Activated CD4-positive, alpha-beta T cell treated with anti-CD3 and anti-CD28 coated beads for 4 hours (primary cell): Measurements from ENCODE around the gene PSEN1.

Source experiments
- DNase-seq, 2 donors: peaks; one replicate each; pipeline ENCODE4 v3.0.0-alpha.2; 2020

The PSEN1 gene

GRCh38 chr14:73223049-73223448, 86.7 kb downstream of the PSEN1 start:
- no peak for DNase-seq

- no peak for DNase-seq
These were observed 89.2 kb downstream of the PSEN1 start for GRCh38 chr14:73225496-73225895.

- no peak for DNase-seq
These were observed 91.8 kb downstream of the PSEN1 start for GRCh38 chr14:73227812-73228781.

GRCh38 chr14:73230051-73230450, 93.7 kb downstream of the PSEN1 start:
- DNase-seq, result no peak

GRCh38 chr14:73231981-73232851, 95.9 kb downstream of the PSEN1 start:
- DNase-seq, result no peak

GRCh38 chr14:73232984-73233383, 96.7 kb downstream of the PSEN1 start:
- DNase-seq, result no peak

- DNase-seq, result no peak
These were observed 97.3 kb downstream of the PSEN1 start for GRCh38 chr14:73233564-73233963.

GRCh38 chr14:73234029-73234428, 97.7 kb downstream of the PSEN1 start:
- DNase-seq, result no peak

- no peak for DNase-seq
These were observed 98.5 kb downstream of the PSEN1 start for GRCh38 chr14:73234586-73235394.

- DNase-seq, result no peak
These were observed 99.3 kb downstream of the PSEN1 start for GRCh38 chr14:73235531-73236155.

- no peak for DNase-seq
These were observed 99.8 kb downstream of the PSEN1 start for GRCh38 chr14:73236157-73236556.

- no peak for DNase-seq
These were observed 100.5 kb downstream of the PSEN1 start for GRCh38 chr14:73236752-73237218.

- no peak for DNase-seq
These were observed 101.0 kb downstream of the PSEN1 start, which contains the start of gene PAPLN for GRCh38 chr14:73237219-73237785. Gene PAPLN, plus strand, starts transcription at chr14:73237506. Its CDS starts 2,273 bp downstream, at chr14:73239779.

GRCh38 chr14:73237786-73238423, 101.6 kb downstream of the PSEN1 start:
- no peak for DNase-seq

GRCh38 chr14:73238424-73238852, 102.1 kb downstream of the PSEN1 start:
- DNase-seq, result no peak

- DNase-seq, result no peak
These were observed 102.6 kb downstream of the PSEN1 start for GRCh38 chr14:73238941-73239340.

GRCh38 chr14:73239393-73240241, 103.3 kb downstream of the PSEN1 start:
- DNase-seq, result no peak

GRCh38 chr14:73240816-73241480, 104.6 kb downstream of the PSEN1 start:
- no peak for DNase-seq

GRCh38 chr14:73241481-73242165, 105.3 kb downstream of the PSEN1 start:
- DNase-seq, result no peak
